Activated T-cell treated with anti-CD3 and anti-CD28 coated beads for 4 hours (primary cell): ENCODE data around the gene TMEM164.

Source experiments
- DNase-seq: peaks from one replicate; pipeline ENCODE4 v3.0.0-alpha.2; 2020

Gene TMEM164

GRCh38 chrX:110086162-110086915 lies 83.4 kb downstream of the TMEM164 start:
- no peak for DNase-seq

- no peak for DNase-seq
Measured at GRCh38 chrX:110086916-110087484, 84.1 kb downstream of the TMEM164 start.

- no peak for DNase-seq
Measured at GRCh38 chrX:110087485-110088356, 84.8 kb downstream of the TMEM164 start.

GRCh38 chrX:110089656-110090403 lies 86.9 kb downstream of the TMEM164 start:
- DNase-seq, result no peak

GRCh38 chrX:110097920-110098319 lies 95.0 kb downstream of the TMEM164 start:
- no peak for DNase-seq

GRCh38 chrX:110103344-110103743 lies 100.4 kb downstream of the TMEM164 start:
- no peak for DNase-seq

GRCh38 chrX:110104078-110104477 lies 101.2 kb downstream of the TMEM164 start:
- DNase-seq, result no peak

GRCh38 chrX:110108381-110108821 lies 105.5 kb downstream of the TMEM164 start:
- no peak for DNase-seq

- DNase-seq, result no peak
Measured at GRCh38 chrX:110114260-110114776, 111.4 kb downstream of the TMEM164 start.

- DNase-seq, result no peak
Measured at GRCh38 chrX:110116066-110116980, 113.4 kb downstream of the TMEM164 start.

- DNase-seq, result no peak
Measured at GRCh38 chrX:110118530-110118929, 115.6 kb downstream of the TMEM164 start.

- DNase-seq, result no peak
Measured at GRCh38 chrX:110119480-110119879, 116.6 kb downstream of the TMEM164 start.

GRCh38 chrX:110120025-110120424 lies 117.1 kb downstream of the TMEM164 start:
- DNase-seq, result no peak

- no peak for DNase-seq
Measured at GRCh38 chrX:110123331-110123782, 120.4 kb downstream of the TMEM164 start.

GRCh38 chrX:110125446-110126162 lies 122.7 kb downstream of the TMEM164 start:
- DNase-seq, result no peak

- no peak for DNase-seq
Measured at GRCh38 chrX:110131031-110131430, 128.1 kb downstream of the TMEM164 start.

- DNase-seq, result no peak
Measured at GRCh38 chrX:110132450-110133114, 129.7 kb downstream of the TMEM164 start.

- DNase-seq, result no peak
Measured at GRCh38 chrX:110133735-110134370, 130.9 kb downstream of the TMEM164 start.

- DNase-seq, result no peak
Measured at GRCh38 chrX:110135618-110136017, 132.7 kb downstream of the TMEM164 start.

GRCh38 chrX:110136136-110136535 lies 133.2 kb downstream of the TMEM164 start:
- no peak for DNase-seq
